ENCODE results near the gene ADRB2. TPM values are rescaled to one million over a fixed set of nuclear protein-coding genes. Genes with fewer than 3 reads are reported as not detected.
A peak's percentile ranks its signal among the peaks of the same experiment; 100 is the strongest.

Gene ADRB2
- total RNA-seq = under 1 TPM; 0.36 to 0.52 TPM

DNA sequence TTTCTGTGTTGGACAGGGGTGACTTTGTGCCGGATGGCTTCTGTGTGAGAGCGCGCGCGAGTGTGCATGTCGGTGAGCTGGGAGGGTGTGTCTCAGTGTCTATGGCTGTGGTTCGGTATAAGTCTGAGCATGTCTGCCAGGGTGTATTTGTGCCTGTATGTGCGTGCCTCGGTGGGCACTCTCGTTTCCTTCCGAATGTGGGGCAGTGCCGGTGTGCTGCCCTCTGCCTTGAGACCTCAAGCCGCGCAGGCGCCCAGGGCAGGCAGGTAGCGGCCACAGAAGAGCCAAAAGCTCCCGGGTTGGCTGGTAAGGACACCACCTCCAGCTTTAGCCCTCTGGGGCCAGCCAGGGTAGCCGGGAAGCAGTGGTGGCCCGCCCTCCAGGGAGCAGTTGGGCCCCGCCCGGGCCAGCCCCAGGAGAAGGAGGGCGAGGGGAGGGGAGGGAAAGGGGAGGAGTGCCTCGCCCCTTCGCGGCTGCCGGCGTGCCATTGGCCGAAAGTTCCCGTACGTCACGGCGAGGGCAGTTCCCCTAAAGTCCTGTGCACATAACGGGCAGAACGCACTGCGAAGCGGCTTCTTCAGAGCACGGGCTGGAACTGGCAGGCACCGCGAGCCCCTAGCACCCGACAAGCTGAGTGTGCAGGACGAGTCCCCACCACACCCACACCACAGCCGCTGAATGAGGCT lies at the start of gene ADRB2:
Gene ADRB2, plus strand, starts transcription at position 559 of the 686 bp plus-strand sequence. CDS start 221 bp downstream, outside the sequence.
- ChIA-PET POLR2A (no interaction called here), CTCF (interaction anchor here (0.6 to 3.0 kb wide), 8 partner anchors 14 to 506 kb away, joined by 3 to 15 read pairs (median 3); no protein-coding TSS in a partner anchor)
- Mint-ChIP-seq H3K27ac (peak within 1 kb of the TSS; percentile 46), H3K27me3 (peaks cover 7% of the 10 kb centered on the region), H3K4me1 (ENCODE audit: low read depth) (peaks cover 35% of the 10 kb centered on the region), H3K9me3 (no peaks in the 10 kb centered on the region), H3K4me3 (peak within 1 kb of the TSS; percentile 80), H3K36me3 (no peaks in the 10 kb centered on the region)
- DNase-seq = peak; percentile 93
- intact Hi-C loops (cut with micrococcal nuclease) = loop anchor here (1.0 to 10.0 kb wide), 6 partner anchors 17 to 449 kb away; partner anchors contain the start of gene AFAP1L1

DNA sequence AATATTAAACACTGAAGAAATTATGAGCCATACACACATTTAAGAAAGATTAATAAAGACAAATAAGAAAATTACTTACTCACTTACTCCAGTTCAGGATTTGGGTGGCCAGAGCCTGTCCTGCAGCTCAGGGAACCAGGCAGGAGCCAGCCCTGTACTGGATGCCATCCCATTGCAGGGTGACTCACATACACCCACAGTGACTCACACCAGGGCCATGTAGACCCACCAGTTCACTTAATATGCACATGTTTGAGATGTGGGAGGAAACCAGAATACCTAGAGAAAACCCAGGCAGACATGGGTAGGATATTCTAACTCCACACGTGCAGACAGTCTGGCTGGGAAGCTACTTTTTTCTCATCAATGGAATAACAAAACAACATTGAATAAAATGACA lies 49.6 kb upstream of the ADRB2 start:
- Mint-ChIP-seq H3K36me3 (no peaks in the 10 kb centered on the region), H3K4me1 (ENCODE audit: low read depth) (peaks cover 3% of the 10 kb centered on the region), H3K9me3 (no peaks in the 10 kb centered on the region), H3K4me3 (no peak overlapping the region), H3K27ac (no peak overlapping the region), H3K27me3 (peaks cover 14% of the 10 kb centered on the region)
- ChIA-PET POLR2A (no interaction called here), CTCF (interaction anchor here (0.5 to 2.6 kb wide), 4 partner anchors 15 to 347 kb away, joined by 3 to 7 read pairs (median 3); no protein-coding TSS in a partner anchor)
- intact Hi-C loops (cut with micrococcal nuclease) = no loop called here
- peak; percentile 32 for DNase-seq

DNA sequence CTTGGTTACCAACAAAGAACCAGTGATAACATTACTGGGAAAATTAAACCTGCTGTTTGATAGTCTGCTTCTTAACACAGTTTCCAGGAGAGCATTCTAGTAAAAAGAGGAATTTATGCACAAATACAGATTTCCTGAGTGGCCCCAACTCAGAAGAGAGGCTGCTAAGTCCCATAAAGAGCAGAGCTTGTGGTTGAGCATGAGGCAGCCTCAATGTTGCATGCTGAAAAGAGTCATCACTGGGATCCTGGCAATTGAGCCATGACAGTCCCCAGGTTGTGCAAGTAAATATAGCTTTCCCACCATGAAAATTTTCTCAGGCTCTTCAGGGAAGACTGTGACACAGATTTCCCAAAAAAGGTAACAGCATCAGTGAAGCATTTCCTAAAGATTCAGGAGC lies 47.5 kb upstream of the ADRB2 start:
- Mint-ChIP-seq H3K27ac (no peak overlapping the region), H3K4me1 (ENCODE audit: low read depth) (peaks cover 3% of the 10 kb centered on the region), H3K4me3 (no peak overlapping the region), H3K9me3 (no peaks in the 10 kb centered on the region), H3K36me3 (no peaks in the 10 kb centered on the region), H3K27me3 (peaks cover 12% of the 10 kb centered on the region)
- DNase-seq = no peak
- POLR2A ChIA-PET = no interaction called here
- intact Hi-C loops (cut with micrococcal nuclease) = no loop called here
- CTCF ChIA-PET = interaction anchor here (0.8 kb wide), 1 partner anchor 38 kb away, joined by 4 read pairs; no protein-coding TSS in a partner anchor

DNA sequence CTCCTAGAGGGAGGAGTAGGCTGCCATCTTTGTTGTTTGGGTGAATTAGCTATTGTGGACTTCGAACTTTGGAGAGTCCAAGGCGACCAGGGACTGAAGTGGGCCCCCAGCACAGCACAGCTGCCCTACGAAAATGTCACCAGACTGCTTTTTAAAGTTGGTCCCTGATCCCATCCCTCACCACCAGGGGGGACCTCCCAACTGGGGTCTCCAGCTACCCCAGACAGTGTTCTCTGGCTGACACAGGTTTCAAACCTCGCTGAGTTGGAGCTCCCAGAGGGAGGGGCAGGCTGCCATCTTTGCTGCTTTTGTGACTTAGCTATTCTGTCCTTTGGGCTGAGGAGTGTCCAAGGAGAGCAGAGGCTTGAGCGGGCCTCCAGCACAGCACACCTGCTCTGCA lies 45.7 kb upstream of the ADRB2 start:
- H3K4me1 Mint-ChIP-seq (ENCODE audit: low read depth) = peaks cover 3% of the 10 kb centered on the region
- H3K36me3 Mint-ChIP-seq = no peaks in the 10 kb centered on the region
- DNase-seq = no peak
- H3K27ac Mint-ChIP-seq = no peak overlapping the region
- peaks cover 19% of the 10 kb centered on the region for H3K27me3 Mint-ChIP-seq
- ChIA-PET CTCF (interaction anchor here (1.0 to 1.3 kb wide), 3 partner anchors 39 to 178 kb away, joined by 3 to 5 read pairs (median 4); no protein-coding TSS in a partner anchor), POLR2A (no interaction called here)
- no peak overlapping the region for H3K4me3 Mint-ChIP-seq
- intact Hi-C loops (cut with micrococcal nuclease) = no loop called here
- H3K9me3 Mint-ChIP-seq = no peaks in the 10 kb centered on the region

DNA sequence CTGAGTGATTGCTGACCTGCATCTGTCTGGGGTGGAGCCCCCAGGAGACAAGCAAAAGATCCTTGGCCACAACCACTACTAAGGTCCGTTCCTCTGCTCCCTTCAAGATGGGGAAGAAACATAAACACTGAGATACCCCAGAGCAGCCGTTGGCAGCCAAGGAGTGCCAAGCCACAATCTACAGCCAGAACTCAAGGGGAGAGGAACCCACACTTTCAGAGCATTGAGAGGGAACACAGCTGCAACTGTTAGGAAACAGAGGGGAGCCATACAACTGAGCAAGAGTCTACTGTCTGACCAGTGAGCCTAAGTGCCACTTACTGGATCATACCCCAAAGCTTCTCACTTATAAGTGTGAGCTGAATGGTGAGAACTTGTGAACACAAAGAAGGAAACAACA lies 44.6 kb upstream of the ADRB2 start:
- no peaks in the 10 kb centered on the region for H3K9me3 Mint-ChIP-seq
- intact Hi-C loops (cut with micrococcal nuclease) = no loop called here
- ChIA-PET CTCF (no interaction called here), POLR2A (interaction anchor here (0.6 kb wide), 1 partner anchor 318 kb away, joined by 3 read pairs; no protein-coding TSS in a partner anchor)
- no peak for DNase-seq
- H3K27ac Mint-ChIP-seq = no peak overlapping the region
- no peak overlapping the region for H3K4me3 Mint-ChIP-seq
- H3K4me1 Mint-ChIP-seq (ENCODE audit: low read depth) = peaks cover 3% of the 10 kb centered on the region
- no peaks in the 10 kb centered on the region for H3K36me3 Mint-ChIP-seq
- H3K27me3 Mint-ChIP-seq = peaks cover 23% of the 10 kb centered on the region

DNA sequence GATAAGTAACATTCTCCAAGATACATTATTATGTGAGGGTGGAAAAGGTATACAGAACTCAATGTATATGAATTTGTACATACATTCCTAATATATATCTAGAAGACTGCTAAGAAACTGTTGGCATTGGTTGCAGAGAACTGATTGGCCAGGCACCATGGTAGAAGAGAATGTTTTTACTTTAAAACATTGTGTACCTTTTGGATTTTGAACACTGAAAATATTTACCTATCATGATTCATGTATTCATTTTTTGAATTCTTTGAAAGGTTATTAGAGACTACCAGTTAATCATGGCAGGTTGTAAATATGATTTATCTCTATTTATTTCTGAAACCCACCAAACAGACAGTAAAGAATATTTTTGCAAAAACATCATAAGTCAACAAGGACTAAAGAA lies 41.2 kb upstream of the ADRB2 start:
- DNase-seq = no peak
- ChIA-PET POLR2A (no interaction called here), CTCF (interaction anchor here (0.9 kb wide), 1 partner anchor 54 kb away, joined by 3 read pairs; no protein-coding TSS in a partner anchor)
- intact Hi-C loops (cut with micrococcal nuclease) = no loop called here
- Mint-ChIP-seq H3K9me3 (no peaks in the 10 kb centered on the region), H3K27ac (no peak overlapping the region), H3K36me3 (no peaks in the 10 kb centered on the region), H3K27me3 (peaks cover 28% of the 10 kb centered on the region), H3K4me3 (no peak overlapping the region), H3K4me1 (ENCODE audit: low read depth) (peaks cover under 1% of the 10 kb centered on the region)

DNA sequence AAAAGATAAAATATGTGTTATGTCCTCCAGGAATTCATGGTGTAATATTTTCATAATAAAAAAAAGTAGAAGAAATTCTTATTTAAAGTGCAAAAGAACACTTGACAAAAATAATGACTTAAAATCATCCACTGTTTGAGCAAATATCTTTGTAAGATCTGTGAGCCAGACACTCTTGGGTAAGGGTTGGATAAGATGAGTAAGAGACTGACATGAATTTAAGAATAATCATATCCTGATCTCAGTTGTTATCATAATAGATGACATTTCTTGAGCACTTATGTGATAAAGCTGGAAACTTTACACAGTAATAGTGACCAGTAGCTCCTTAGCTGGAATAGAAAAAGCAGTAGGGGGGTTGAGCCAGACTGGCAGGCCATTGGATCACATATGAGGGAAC lies 40.0 kb upstream of the ADRB2 start:
- CTCF ChIA-PET = interaction anchor here (0.5 to 3.7 kb wide), 4 partner anchors 10 to 171 kb away, joined by 3 to 14 read pairs (median 3); no protein-coding TSS in a partner anchor
- H3K27ac Mint-ChIP-seq = no peak overlapping the region
- no peak for DNase-seq
- peaks cover 29% of the 10 kb centered on the region for H3K27me3 Mint-ChIP-seq
- H3K4me3 Mint-ChIP-seq = no peak overlapping the region
- no peaks in the 10 kb centered on the region for H3K9me3 Mint-ChIP-seq
- H3K36me3 Mint-ChIP-seq = no peaks in the 10 kb centered on the region
- H3K4me1 Mint-ChIP-seq (ENCODE audit: low read depth) = peaks cover 11% of the 10 kb centered on the region
- intact Hi-C loops (cut with micrococcal nuclease) = no loop called here
- POLR2A ChIA-PET = no interaction called here

DNA sequence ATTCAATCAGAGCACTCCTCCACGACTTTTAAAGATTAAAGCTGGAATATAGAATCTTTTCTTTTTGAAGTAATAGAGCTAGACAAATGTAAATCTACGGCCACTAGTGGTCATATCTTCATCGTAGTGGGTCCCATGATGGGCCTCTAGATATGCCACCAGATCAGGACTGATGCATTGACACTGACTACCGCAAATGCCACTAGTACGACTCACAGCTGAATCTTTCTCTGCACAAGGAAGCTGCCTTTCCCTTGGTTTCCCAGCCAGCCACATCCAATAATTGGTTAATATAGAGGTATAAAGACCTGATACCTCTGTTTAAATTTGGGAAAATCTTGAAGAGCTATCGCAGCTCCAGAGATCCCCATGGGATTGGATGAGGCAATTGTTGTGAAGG lies 37.8 kb upstream of the ADRB2 start:
- Mint-ChIP-seq H3K27me3 (peaks cover 30% of the 10 kb centered on the region), H3K36me3 (no peaks in the 10 kb centered on the region), H3K9me3 (no peaks in the 10 kb centered on the region), H3K27ac (no peak overlapping the region), H3K4me1 (ENCODE audit: low read depth) (peaks cover 24% of the 10 kb centered on the region), H3K4me3 (no peak overlapping the region)
- intact Hi-C loops (cut with micrococcal nuclease) = no loop called here
- POLR2A ChIA-PET = interaction anchor here (0.5 to 1.3 kb wide), 2 partner anchors 15 to 98 kb away, joined by 3 read pairs; no protein-coding TSS in a partner anchor
- no peak for DNase-seq
- CTCF ChIA-PET = interaction anchor here (0.5 to 3.7 kb wide), 10 partner anchors 12 to 598 kb away, joined by 3 to 14 read pairs (median 4); no protein-coding TSS in a partner anchor

DNA sequence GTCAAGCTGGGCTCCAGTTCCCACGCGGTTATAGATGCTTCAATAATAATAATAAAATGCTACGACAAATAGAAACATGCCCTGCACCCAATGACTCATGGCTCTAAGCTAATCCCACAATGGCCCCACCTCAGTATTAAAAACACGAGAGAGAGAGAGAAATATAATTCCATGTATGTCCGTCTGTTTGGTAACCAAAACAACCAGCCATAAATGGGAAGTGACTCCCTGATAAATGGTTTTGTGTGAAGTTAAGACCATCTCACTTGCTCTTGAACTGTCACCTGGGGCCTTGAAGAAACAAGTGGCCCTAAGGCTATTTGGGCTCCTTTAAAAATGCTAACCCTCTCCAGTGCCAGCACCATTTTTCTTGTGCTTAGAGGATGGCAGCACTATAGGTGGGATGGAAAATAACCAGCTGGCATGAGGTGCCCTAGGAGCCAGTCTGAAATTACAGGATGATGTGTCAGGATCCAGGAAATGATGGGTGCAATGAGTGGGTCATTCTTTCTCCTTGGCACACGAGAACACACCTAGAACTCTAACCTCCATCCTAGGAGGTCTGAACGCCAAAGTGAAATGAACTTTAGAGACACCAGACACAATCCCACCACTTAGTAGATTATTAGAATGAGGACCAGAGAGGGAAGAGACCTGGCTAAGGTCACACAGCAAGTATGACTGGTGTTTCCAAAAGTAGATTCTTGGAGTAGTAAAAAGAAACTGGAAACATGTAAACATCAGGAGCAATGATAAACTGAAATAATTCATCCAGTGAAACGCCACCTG lies 35.7 kb upstream of the ADRB2 start:
- POLR2A ChIA-PET = interaction anchor here (0.7 to 1.8 kb wide), 5 partner anchors 9 to 220 kb away, joined by 3 to 13 read pairs (median 8); no protein-coding TSS in a partner anchor

DNA sequence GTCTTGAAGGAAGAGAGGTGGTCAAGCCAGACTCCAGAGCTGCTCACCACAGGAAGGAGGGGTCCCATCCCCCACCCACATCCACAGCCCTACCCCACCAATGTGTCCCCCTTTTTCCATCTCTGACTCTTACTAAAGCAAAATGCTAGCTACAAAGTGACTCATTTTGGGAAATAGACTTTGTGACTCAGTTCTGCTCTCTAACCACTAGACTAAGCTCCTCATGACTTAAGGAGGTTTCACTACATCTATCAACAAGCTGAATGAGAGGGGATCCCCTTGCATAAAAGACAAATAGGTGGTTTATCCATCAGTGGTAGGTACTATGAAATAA lies 35.1 kb upstream of the ADRB2 start:
- no peaks in the 10 kb centered on the region for H3K9me3 Mint-ChIP-seq
- H3K4me1 Mint-ChIP-seq (ENCODE audit: low read depth) = peaks cover 24% of the 10 kb centered on the region
- CTCF ChIA-PET = interaction anchor here (0.7 to 2.6 kb wide), 8 partner anchors 11 to 244 kb away, joined by 3 to 12 read pairs (median 4); no protein-coding TSS in a partner anchor
- no peaks in the 10 kb centered on the region for H3K36me3 Mint-ChIP-seq
- H3K27ac Mint-ChIP-seq = no peak overlapping the region
- peaks cover 33% of the 10 kb centered on the region for H3K27me3 Mint-ChIP-seq
- POLR2A ChIA-PET = interaction anchor here (0.6 to 1.8 kb wide), 6 partner anchors 9 to 449 kb away, joined by 3 to 13 read pairs (median 6); no protein-coding TSS in a partner anchor
- intact Hi-C loops (cut with micrococcal nuclease) = loop anchor here (1.0 to 5.0 kb wide), 6 partner anchors 9 to 604 kb away; partner anchors contain the start of gene ADRB2
- peak; percentile 77 for DNase-seq
- no peak overlapping the region for H3K4me3 Mint-ChIP-seq

More for the DNA sequence above, 35.7 kb upstream of the ADRB2 start:
- Mint-ChIP-seq H3K27ac (no peak overlapping the region), H3K9me3 (no peaks in the 10 kb centered on the region), H3K27me3 (peaks cover 33% of the 10 kb centered on the region), H3K4me1 (ENCODE audit: low read depth) (peaks cover 24% of the 10 kb centered on the region), H3K4me3 (no peak overlapping the region), H3K36me3 (no peaks in the 10 kb centered on the region)
- intact Hi-C loops (cut with micrococcal nuclease) = loop anchor here (1.0 to 5.0 kb wide), 6 partner anchors 10 to 603 kb away; partner anchors contain the start of gene ADRB2
- CTCF ChIA-PET = interaction anchor here (0.6 to 2.6 kb wide), 10 partner anchors 11 to 245 kb away, joined by 3 to 12 read pairs (median 3); no protein-coding TSS in a partner anchor
- DNase-seq = no peak

DNA sequence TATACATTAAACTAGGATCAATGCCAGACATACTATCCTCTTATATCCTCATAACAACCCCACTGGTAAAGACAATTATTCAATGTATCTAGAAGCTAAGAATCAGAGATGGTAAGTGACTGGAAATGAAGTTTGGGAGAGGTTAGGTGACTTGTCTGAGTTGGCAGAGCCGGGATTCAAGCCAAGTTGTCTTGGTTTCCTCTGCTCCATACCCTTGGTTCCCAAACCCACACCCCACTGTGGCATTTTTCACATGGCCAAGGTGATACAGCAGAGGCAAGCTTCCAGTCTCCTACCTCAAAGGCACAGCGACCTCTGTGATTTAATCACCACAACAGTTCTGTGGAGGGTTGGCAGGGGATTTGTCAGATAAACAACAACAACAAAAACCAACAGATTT lies 34.7 kb upstream of the ADRB2 start:
- no peaks in the 10 kb centered on the region for H3K36me3 Mint-ChIP-seq
- no peak overlapping the region for H3K4me3 Mint-ChIP-seq
- ChIA-PET POLR2A (interaction anchor here (0.6 to 1.8 kb wide), 6 partner anchors 8 to 449 kb away, joined by 3 to 13 read pairs (median 6); no protein-coding TSS in a partner anchor), CTCF (interaction anchor here (0.7 to 2.6 kb wide), 9 partner anchors 10 to 244 kb away, joined by 3 to 12 read pairs (median 4); no protein-coding TSS in a partner anchor)
- intact Hi-C loops (cut with micrococcal nuclease) = loop anchor here (1.0 to 5.0 kb wide), 6 partner anchors 9 to 604 kb away; partner anchors contain the start of gene ADRB2
- peaks cover 24% of the 10 kb centered on the region for H3K4me1 Mint-ChIP-seq (ENCODE audit: low read depth)
- no peak for DNase-seq
- H3K27me3 Mint-ChIP-seq = peaks cover 29% of the 10 kb centered on the region
- no peaks in the 10 kb centered on the region for H3K9me3 Mint-ChIP-seq
- no peak overlapping the region for H3K27ac Mint-ChIP-seq
